ENCODE data around the gene PCLO.
A peak's percentile ranks its signal among the peaks of the same experiment; 100 is the strongest.

PCLO gene

GRCh38 chr7:82805527-82805960 is 357.1 kb downstream of the PCLO start:
- no peak for TF ChIP-seq CTCF (IDR thresholded peaks at IDR 0.05; ENCODE audit: low read depth, low read length, missing control alignments)
- peak; percentile 45 for DNase-seq (ENCODE audit: extremely low read depth, low read depth)
- no peak overlapping the region for H3K4me3 ChIP-seq (replicated peaks; ENCODE audit: low read depth, low read length)

DNA sequence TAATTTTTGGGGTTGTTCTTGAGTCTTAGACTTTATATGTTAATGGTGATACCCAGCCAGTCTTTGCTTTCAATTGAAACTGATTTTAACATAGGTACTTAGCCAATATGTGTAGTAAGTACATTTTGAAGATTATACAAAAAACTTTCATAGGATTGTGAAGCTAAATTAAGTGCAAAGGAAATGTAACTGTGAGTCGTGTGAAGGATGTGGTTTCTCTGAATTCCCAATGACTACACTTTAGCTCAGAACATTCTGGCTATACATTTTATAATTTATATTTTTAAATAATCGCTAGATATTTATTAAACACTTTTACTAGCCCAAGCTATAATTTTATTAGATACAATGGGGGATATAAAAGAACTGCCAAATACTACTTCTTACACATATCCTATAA is 359.3 kb downstream of the PCLO start:
- DNase-seq (ENCODE audit: extremely low read depth, low read depth), result no peak
- H3K4me3 ChIP-seq (replicated peaks; ENCODE audit: low read depth, low read length), result no peak overlapping the region
- no peak for TF ChIP-seq CTCF (IDR thresholded peaks at IDR 0.05; ENCODE audit: low read depth, low read length, missing control alignments)

DNA sequence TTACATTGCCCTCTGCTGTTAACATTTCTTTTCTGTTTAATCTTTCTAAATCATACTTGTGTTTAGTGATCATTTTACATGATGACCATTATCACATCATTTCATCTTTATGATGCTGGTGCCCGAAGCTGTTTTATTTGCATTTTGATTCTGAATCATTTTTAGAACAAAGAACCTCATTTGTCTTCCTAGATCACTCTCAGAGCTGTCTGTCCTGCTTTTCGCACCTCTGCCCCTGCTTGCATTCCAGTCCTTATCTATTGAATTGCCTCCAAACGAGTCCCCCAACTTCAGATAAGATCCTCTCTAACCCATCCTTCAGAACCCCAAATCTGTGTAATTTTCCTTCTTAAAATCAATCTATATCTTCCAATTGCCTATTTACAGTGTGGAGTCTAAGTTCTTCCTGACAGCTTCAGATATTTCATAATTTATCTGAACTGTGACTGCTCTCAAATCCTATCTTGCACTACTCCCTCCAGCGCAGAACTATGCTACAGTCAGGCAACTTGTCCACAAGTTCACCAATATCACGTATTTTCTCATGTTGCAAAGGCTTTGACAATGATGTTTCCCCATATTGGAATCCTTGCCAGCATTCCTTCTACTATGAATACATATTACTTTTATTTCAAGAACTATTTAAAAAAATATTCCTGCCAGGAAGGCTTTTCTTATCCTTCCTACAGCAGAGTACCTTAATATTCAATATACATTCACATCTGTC is 372.6 kb downstream of the PCLO start:
- DNase-seq (ENCODE audit: extremely low read depth, low read depth), result no peak
- H3K4me3 ChIP-seq (replicated peaks; ENCODE audit: low read depth, low read length), result no peak overlapping the region
- TF ChIP-seq CTCF (IDR thresholded peaks at IDR 0.05; ENCODE audit: low read depth, low read length, missing control alignments), result no peak

- no peak for TF ChIP-seq CTCF (IDR thresholded peaks at IDR 0.05; ENCODE audit: low read depth, low read length, missing control alignments)
- H3K4me3 ChIP-seq (replicated peaks; ENCODE audit: low read depth, low read length), result no peak overlapping the region
- no peak for DNase-seq (ENCODE audit: extremely low read depth, low read depth)
Measured at GRCh38 chr7:82778021-82778420, 384.7 kb downstream of the PCLO start.

GRCh38 chr7:82762880-82763279 is 399.8 kb downstream of the PCLO start:
- no peak for DNase-seq (ENCODE audit: extremely low read depth, low read depth)
- TF ChIP-seq CTCF (IDR thresholded peaks at IDR 0.05; ENCODE audit: low read depth, low read length, missing control alignments), result no peak
- no peak overlapping the region for H3K4me3 ChIP-seq (replicated peaks; ENCODE audit: low read depth, low read length)

DNA sequence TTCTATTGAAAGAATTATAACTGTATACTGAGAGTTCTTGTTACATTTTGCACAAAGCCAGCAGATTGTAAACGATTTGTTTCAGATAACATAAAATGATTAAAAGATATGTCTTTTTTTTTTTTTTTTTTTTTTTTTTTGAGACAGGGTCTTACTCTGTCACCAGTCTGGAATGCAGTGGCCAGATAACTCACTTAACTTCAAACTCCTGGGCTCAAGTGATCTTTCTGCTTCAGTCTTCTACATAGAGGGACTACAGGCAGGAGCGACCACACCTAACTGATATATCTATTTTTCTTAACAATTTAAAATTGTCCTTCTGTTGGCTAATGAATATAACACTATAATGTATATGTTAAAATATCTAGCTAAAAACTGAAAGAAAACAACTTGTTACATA is 401.9 kb downstream of the PCLO start:
- no peak for TF ChIP-seq CTCF (IDR thresholded peaks at IDR 0.05; ENCODE audit: low read depth, low read length, missing control alignments)
- no peak overlapping the region for H3K4me3 ChIP-seq (replicated peaks; ENCODE audit: low read depth, low read length)
- no peak for DNase-seq (ENCODE audit: extremely low read depth, low read depth)

DNA sequence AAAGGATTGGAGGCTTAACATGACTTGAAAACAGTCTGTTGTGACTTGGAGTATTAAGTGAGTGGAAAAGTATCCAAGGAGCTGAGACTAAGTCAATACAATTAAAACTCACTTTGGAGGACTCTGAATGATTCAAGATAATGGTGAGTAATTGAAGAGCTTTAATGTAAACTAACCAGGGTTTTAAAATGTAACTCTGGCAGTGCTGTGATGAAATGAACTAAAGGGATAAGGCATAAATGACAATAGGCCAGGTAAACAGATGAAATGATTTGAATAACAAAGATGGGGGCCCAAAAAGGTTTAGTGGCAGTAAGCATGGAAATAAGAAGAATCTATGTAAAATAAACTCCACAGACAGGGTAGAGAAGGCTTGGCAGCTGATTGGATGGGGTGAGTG is 402.6 kb downstream of the PCLO start:
- DNase-seq (ENCODE audit: extremely low read depth, low read depth), result no peak
- TF ChIP-seq CTCF (IDR thresholded peaks at IDR 0.05; ENCODE audit: low read depth, low read length, missing control alignments), result no peak
- H3K4me3 ChIP-seq (replicated peaks; ENCODE audit: low read depth, low read length), result no peak overlapping the region

Data from HFF-Myc (cell line).